PC-9 (cell line): ENCODE measurements around the gene TEKTIP1. TPM values are rescaled to one million over a fixed set of nuclear protein-coding genes. Genes with fewer than 3 reads are reported as not detected.
"Not testable (repeated sequence)": the region's sequence is repeated elsewhere in the genome, so short reads cannot be mapped to it uniquely, and the experiment has no call there.

Experiments
- BruUV-seq: library from RNA; stranded (reverse); fragments of 400-500 nt; replicated peaks from 2 replicates; lab custom pipeline; 2021; lab: Mats Ljungman, UMichigan
- CTCF ChIA-PET: fragments of 300-600 bp; sonication (Branson Sonifier 250); formaldehyde crosslinking; loops from one replicate; lab custom pipeline; 2022; ENCODE audit warnings: antibody characterized with exemption; lab: Charles Lee
- POLR2A ChIA-PET: fragments of 300-600 bp; sonication (Branson Sonifier 250); formaldehyde crosslinking; loops from one replicate; lab custom pipeline; 2022; ENCODE audit warnings: antibody characterized with exemption; ENCODE audit not compliant: unreplicated experiment; lab: Charles Lee
- DNase-seq, 2 experiments: peaks; one replicate each; pipeline versions ENCODE4 v3.0.0 to v3.0.0-alpha.2; 2015 to 2022; ENCODE audit warnings: mixed read lengths in 1 of 2
- H2AFZ ChIP-seq: fragments of 200-600 bp; sonication (generic); 2 replicates; pipeline ENCODE4 v1.8.1; 2017; ENCODE audit warnings: antibody characterized with exemption
- H3F3A ChIP-seq: fragments of 200-600 bp; sonication (generic); 2 replicates; pipeline ENCODE4 v1.8.1; 2017; ENCODE audit warnings: antibody characterized with exemption, mild to moderate bottlenecking, low read depth; ENCODE audit not compliant: insufficient read depth
- H3K27ac ChIP-seq: fragments of 200-600 bp; sonication (generic); 2 replicates; pipeline ENCODE4 v1.6.1; 2016; ENCODE audit warnings: mixed run types
- H3K27me3 ChIP-seq: fragments of 200-600 bp; sonication (generic); 2 replicates; pipeline ENCODE4 v1.6.1; 2016; ENCODE audit warnings: low read depth, mixed run types; ENCODE audit not compliant: insufficient read depth
- H3K36me3 ChIP-seq: fragments of 200-600 bp; sonication (generic); 2 replicates; pipeline ENCODE4 v1.6.1; 2016; ENCODE audit warnings: low read depth, mixed run types
- H3K4me1 ChIP-seq: fragments of 200-600 bp; sonication (generic); replicated peaks from 2 replicates; pipeline ENCODE4 v1.6.1; 2016; ENCODE audit warnings: mixed run types; ENCODE audit not compliant: insufficient read depth
- H3K4me2 ChIP-seq: fragments of 200-600 bp; sonication (generic); 2 replicates; pipeline ENCODE4 v1.6.1; 2017; ENCODE audit warnings: mixed run types
- H3K4me3 ChIP-seq: fragments of 200-600 bp; sonication (generic); 2 replicates; pipeline ENCODE4 v1.6.1; 2016; ENCODE audit warnings: mixed run types
- H3K79me2 ChIP-seq: fragments of 200-600 bp; sonication (generic); 2 replicates; pipeline ENCODE4 v1.6.1; 2017; ENCODE audit warnings: low read depth, mixed run types
- H3K9me2 ChIP-seq: fragments of 200-600 bp; sonication (generic); 2 replicates; pipeline ENCODE4 v1.8.1; 2017; ENCODE audit warnings: mild to moderate bottlenecking; ENCODE audit not compliant: insufficient read depth
- H3K9me3 ChIP-seq: fragments of 200-600 bp; sonication (generic); 2 replicates; pipeline ENCODE4 v1.8.1; 2016; ENCODE audit warnings: low read depth; ENCODE audit not compliant: insufficient read depth
- H4K20me1 ChIP-seq: fragments of 200-600 bp; sonication (generic); 2 replicates; pipeline ENCODE4 v1.8.1; 2017; ENCODE audit not compliant: insufficient read depth
- EZH2 ChIP-seq: fragments of 200-600 bp; sonication (generic); IDR thresholded peaks from 2 replicates; pipeline ENCODE4 v1.8.0; 2017; ENCODE audit warnings: antibody characterized with exemption, low read depth
- intact Hi-C: fragments of 100-400 bp; cut with micrococcal nuclease; formaldehyde crosslinking; loops from one replicate; pipeline ENCODE4 v1.10.0; 2022; ENCODE audit not compliant: unreplicated experiment
- total RNA-seq: library from RNA; stranded (reverse); gene quantifications from 2 replicates; pipeline ENCODE4 v1.2.3, GENCODE V29; 2021
- TF ChIP-seq, protein P1 (sequence below): fragments of 200-600 bp; sonication (generic); conservative IDR thresholded peaks from 2 replicates; pipeline ENCODE4 v1.6.1; 2017; ENCODE audit warnings: mixed run types, antibody characterized with exemption, mild to moderate bottlenecking, moderate library complexity

The TEKTIP1 gene
- total RNA-seq, 1 experiment from 2014 or later, result 4.9 TPM

DNA sequence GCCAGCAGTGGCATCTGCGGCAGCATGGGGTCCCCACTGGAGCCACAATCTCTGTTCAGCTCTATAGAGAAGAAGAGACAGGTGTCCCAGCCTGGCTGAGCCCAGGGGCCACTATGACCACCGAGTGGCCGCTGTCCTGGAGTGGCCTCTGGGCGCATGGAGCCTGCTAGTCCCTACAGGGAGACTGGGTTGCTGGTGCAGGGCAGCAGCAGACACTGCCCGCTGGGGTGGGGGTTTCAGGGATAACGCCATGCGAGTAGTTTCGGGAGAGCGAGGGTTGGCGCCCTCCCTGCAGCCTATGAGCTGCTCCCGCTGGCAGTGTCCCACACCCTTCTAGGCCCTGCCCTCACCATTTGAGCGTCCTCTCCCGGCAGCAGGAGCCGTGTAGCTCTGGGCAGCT lies 10.9 kb upstream of the TEKTIP1 start:
- Histone ChIP-seq H3K4me2 (no peak overlapping the region), H4K20me1 (no peaks in the 10 kb centered on the region), H3K4me3 (no peak overlapping the region), H3K4me1 (no peaks in the 10 kb centered on the region), H2AFZ (no peak overlapping the region), H3F3A (no peaks in the 10 kb centered on the region), H3K9me3 (no peaks in the 10 kb centered on the region), H3K27ac (no peak overlapping the region), H3K9me2 (no peaks in the 10 kb centered on the region), H3K79me2 (no peaks in the 10 kb centered on the region), H3K36me3 (no peaks in the 10 kb centered on the region), H3K27me3 (no peaks in the 10 kb centered on the region)
- ChIA-PET POLR2A (no interaction called here), CTCF (no interaction called here)
- no peak for TF ChIP-seq EZH2
- TF ChIP-seq, protein P1, sequence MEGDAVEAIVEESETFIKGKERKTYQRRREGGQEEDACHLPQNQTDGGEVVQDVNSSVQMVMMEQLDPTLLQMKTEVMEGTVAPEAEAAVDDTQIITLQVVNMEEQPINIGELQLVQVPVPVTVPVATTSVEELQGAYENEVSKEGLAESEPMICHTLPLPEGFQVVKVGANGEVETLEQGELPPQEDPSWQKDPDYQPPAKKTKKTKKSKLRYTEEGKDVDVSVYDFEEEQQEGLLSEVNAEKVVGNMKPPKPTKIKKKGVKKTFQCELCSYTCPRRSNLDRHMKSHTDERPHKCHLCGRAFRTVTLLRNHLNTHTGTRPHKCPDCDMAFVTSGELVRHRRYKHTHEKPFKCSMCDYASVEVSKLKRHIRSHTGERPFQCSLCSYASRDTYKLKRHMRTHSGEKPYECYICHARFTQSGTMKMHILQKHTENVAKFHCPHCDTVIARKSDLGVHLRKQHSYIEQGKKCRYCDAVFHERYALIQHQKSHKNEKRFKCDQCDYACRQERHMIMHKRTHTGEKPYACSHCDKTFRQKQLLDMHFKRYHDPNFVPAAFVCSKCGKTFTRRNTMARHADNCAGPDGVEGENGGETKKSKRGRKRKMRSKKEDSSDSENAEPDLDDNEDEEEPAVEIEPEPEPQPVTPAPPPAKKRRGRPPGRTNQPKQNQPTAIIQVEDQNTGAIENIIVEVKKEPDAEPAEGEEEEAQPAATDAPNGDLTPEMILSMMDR, result no peak
- no TSS peak for BruUV-seq
- DNase-seq, result no peak
- intact Hi-C loops, result no loop called here

DNA sequence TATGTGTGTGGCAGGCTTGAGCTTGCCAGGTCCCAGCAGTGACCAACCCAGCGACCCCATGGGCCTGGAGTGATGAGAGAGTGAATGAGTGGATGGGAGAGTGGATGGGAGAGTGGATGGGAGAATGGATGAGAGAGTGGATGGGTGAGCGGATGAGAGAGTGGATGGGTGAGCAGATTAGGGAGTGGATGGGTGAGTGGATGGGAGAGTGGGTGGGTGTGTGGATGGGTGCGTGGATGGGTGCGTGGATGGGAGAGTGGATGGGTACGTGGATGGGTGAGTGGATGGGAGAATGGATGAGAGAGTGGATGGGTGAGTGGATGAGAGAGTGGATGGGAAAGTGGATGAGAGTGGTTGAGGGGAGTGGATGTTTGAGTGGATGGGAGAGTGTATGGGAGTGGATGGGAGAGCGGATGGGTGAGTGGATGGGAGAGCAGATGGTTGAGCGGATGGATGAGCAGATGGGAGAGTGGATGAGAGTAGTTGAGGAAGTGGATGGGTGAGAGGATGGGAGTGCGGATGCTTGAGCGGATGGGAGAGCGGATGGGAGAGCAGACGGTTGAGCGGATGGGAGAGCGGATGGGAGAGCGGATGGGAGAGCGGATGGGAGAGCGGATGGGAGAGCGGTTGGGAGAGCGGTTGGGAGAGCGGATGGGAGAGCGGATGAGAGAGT lies 10.3 kb upstream of the TEKTIP1 start:
- intact Hi-C loops, result no loop called here
- CTCF ChIA-PET, result no interaction called here
- POLR2A ChIA-PET, result no interaction called here
- TF ChIP-seq, protein P1, result no peak
- TF ChIP-seq EZH2, result no peak
- H4K20me1 ChIP-seq, result no peaks in the 10 kb centered on the region
- H3K4me2 ChIP-seq, result no peak overlapping the region
- no peaks in the 10 kb centered on the region for H3K36me3 ChIP-seq
- DNase-seq, result no peak
- no peaks in the 10 kb centered on the region for H3K9me2 ChIP-seq
- H3K79me2 ChIP-seq, result no peaks in the 10 kb centered on the region
- no peaks in the 10 kb centered on the region for H3K4me1 ChIP-seq
- no peaks in the 10 kb centered on the region for H3K9me3 ChIP-seq
- no peak overlapping the region for H3K27ac ChIP-seq
- no TSS peak for BruUV-seq
- no peak overlapping the region for H2AFZ ChIP-seq
- no peaks in the 10 kb centered on the region for H3K27me3 ChIP-seq
- H3F3A ChIP-seq, result no peaks in the 10 kb centered on the region
- no peak overlapping the region for H3K4me3 ChIP-seq

DNA sequence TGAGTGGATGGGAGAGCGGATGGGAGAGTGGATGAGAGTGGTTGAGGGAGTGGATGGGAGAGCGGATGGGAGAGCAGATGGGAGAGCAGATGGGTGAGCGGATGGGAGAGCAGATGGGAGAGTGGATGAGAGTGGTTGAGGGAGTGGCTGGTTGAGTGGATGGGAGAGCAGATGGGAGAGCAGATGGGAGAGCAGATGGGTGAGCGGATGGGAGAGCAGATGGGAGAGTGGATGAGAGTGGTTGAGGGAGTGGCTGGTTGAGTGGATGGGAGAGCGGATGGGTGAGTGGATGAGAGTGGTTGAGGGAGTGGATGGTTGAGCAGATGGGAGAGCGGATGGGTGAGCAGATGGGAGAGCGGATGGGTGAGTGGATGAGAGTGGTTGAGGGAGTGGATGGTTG lies 9.7 kb upstream of the TEKTIP1 start:
- POLR2A ChIA-PET, H3K9me3 ChIP-seq, H3K4me3 ChIP-seq, H3K4me1 ChIP-seq, H3K4me2 ChIP-seq, H3F3A ChIP-seq, H3K27me3 ChIP-seq, CTCF ChIA-PET, H2AFZ ChIP-seq, BruUV-seq, H3K9me2 ChIP-seq, H3K36me3 ChIP-seq, H3K79me2 ChIP-seq, H4K20me1 ChIP-seq, intact Hi-C loops, H3K27ac ChIP-seq, DNase-seq: not testable (repeated sequence)

DNA sequence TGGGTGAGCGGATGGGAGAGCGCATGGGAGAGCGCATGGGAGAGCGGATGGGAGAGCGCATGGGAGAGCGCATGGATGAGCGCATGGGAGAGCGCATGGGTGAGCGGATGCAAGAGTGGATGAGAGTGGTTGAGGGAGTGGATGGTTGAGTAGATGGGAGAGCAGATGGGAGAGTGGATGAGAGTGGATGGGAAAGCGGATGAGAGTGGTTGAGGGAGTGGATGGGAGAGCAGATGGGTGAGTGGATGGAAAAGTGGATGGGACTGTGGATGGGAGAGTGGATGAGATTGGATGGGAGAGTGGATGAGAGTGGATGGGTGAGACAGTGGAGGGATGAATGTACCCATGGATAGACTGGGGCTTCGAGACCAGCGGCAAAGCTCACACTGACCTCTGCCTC lies 8.6 kb upstream of the TEKTIP1 start:
- H3K4me1 ChIP-seq, result no peaks in the 10 kb centered on the region
- BruUV-seq, result no TSS peak
- no peaks in the 10 kb centered on the region for H3K9me3 ChIP-seq
- H3K79me2 ChIP-seq, result no peaks in the 10 kb centered on the region
- H3K4me2 ChIP-seq, result no peak overlapping the region
- no peak overlapping the region for H3K4me3 ChIP-seq
- H3K27ac ChIP-seq, result no peak overlapping the region
- no peak overlapping the region for H2AFZ ChIP-seq
- TF ChIP-seq, protein P1, result no peak
- no peak for TF ChIP-seq EZH2
- H3K36me3 ChIP-seq, result no peaks in the 10 kb centered on the region
- intact Hi-C loops, result no loop called here
- DNase-seq, result no peak
- H3K9me2 ChIP-seq, result no peaks in the 10 kb centered on the region
- no peaks in the 10 kb centered on the region for H3F3A ChIP-seq
- ChIA-PET POLR2A (no interaction called here), CTCF (no interaction called here)
- no peaks in the 10 kb centered on the region for H3K27me3 ChIP-seq
- H4K20me1 ChIP-seq, result no peaks in the 10 kb centered on the region
